ENCODE results near the gene NLRC3. TPM values are rescaled to one million over a fixed set of nuclear protein-coding genes. Genes with fewer than 3 reads are reported as not detected.

The NLRC3 gene
- total RNA-seq, 1 donor from 2014 or later = not detected

- peaks cover 11% of the 10 kb centered on the region for H3K36me3 Mint-ChIP-seq (ENCODE audit: low read depth)
- no peaks in the 10 kb centered on the region for H3K9me3 Mint-ChIP-seq
- no peak for DNase-seq (ENCODE audit: low read depth, low spot score)
- H3K27me3 Mint-ChIP-seq (ENCODE audit: low read depth) = no peaks in the 10 kb centered on the region
- no peak for TF ChIP-seq CTCF (conservative IDR thresholded peaks at IDR 0.05)
- H3K27ac Mint-ChIP-seq (ENCODE audit: unreplicated experiment) = no peak overlapping the region
- no peaks in the 10 kb centered on the region for H3K4me1 Mint-ChIP-seq
- H3K4me3 Mint-ChIP-seq = no peak overlapping the region
Measured at GRCh38 chr16:3589441-3589921, 12.3 kb upstream of the NLRC3 start.

- H3K36me3 Mint-ChIP-seq (ENCODE audit: low read depth) = peaks cover 11% of the 10 kb centered on the region
- no peaks in the 10 kb centered on the region for H3K27me3 Mint-ChIP-seq (ENCODE audit: low read depth)
- no peak for TF ChIP-seq CTCF (conservative IDR thresholded peaks at IDR 0.05)
Measured at GRCh38 chr16:3589001-3589400, 11.8 kb upstream of the NLRC3 start.

GRCh38 chr16:3587547-3588110, 10.4 kb upstream of the NLRC3 start:
- peaks cover 11% of the 10 kb centered on the region for H3K36me3 Mint-ChIP-seq (ENCODE audit: low read depth)
- H3K9me3 Mint-ChIP-seq = no peaks in the 10 kb centered on the region
- TF ChIP-seq CTCF (conservative IDR thresholded peaks at IDR 0.05) = no peak
- H3K4me3 Mint-ChIP-seq = no peak overlapping the region
- no peaks in the 10 kb centered on the region for H3K27me3 Mint-ChIP-seq (ENCODE audit: low read depth)
- no peak for DNase-seq (ENCODE audit: low read depth, low spot score)
- no peak overlapping the region for H3K27ac Mint-ChIP-seq (ENCODE audit: unreplicated experiment)
- no peaks in the 10 kb centered on the region for H3K4me1 Mint-ChIP-seq

More at GRCh38 chr16:3589001-3589400, 11.8 kb upstream of the NLRC3 start:
- no peaks in the 10 kb centered on the region for H3K4me1 Mint-ChIP-seq
- no peak overlapping the region for H3K4me3 Mint-ChIP-seq
- H3K9me3 Mint-ChIP-seq = no peaks in the 10 kb centered on the region
- no peak for DNase-seq (ENCODE audit: low read depth, low spot score)
- no peak overlapping the region for H3K27ac Mint-ChIP-seq (ENCODE audit: unreplicated experiment)

GRCh38 chr16:3584412-3584811, 7.2 kb upstream of the NLRC3 start:
- peaks cover 5% of the 10 kb centered on the region for H3K4me1 Mint-ChIP-seq
- H3K9me3 Mint-ChIP-seq = no peaks in the 10 kb centered on the region
- H3K4me3 Mint-ChIP-seq = no peak overlapping the region
- no peak for DNase-seq (ENCODE audit: low read depth, low spot score)
- no peak overlapping the region for H3K27ac Mint-ChIP-seq (ENCODE audit: unreplicated experiment)
- no peaks in the 10 kb centered on the region for H3K27me3 Mint-ChIP-seq (ENCODE audit: low read depth)
- H3K36me3 Mint-ChIP-seq (ENCODE audit: low read depth) = peaks cover 6% of the 10 kb centered on the region
- TF ChIP-seq CTCF (conservative IDR thresholded peaks at IDR 0.05) = no peak

GRCh38 chr16:3583303-3584038, 6.3 kb upstream of the NLRC3 start:
- H3K4me1 Mint-ChIP-seq = peaks cover 8% of the 10 kb centered on the region
- peaks cover 5% of the 10 kb centered on the region for H3K36me3 Mint-ChIP-seq (ENCODE audit: low read depth)
- no peak overlapping the region for H3K27ac Mint-ChIP-seq (ENCODE audit: unreplicated experiment)
- no peak overlapping the region for H3K4me3 Mint-ChIP-seq
- no peak for TF ChIP-seq CTCF (conservative IDR thresholded peaks at IDR 0.05)
- no peak for DNase-seq (ENCODE audit: low read depth, low spot score)
- no peaks in the 10 kb centered on the region for H3K27me3 Mint-ChIP-seq (ENCODE audit: low read depth)
- no peaks in the 10 kb centered on the region for H3K9me3 Mint-ChIP-seq

Data from neural crest cell (in vitro differentiated cells).